ENCODE results near the gene AFF2.

The AFF2 gene

GRCh38 chrX:148938348-148938747, 437.9 kb downstream of the AFF2 start:
- no peak overlapping the region for H3K4me3 ChIP-seq (ENCODE audit: control insufficient read depth, low read depth, low read length)
- TF ChIP-seq CTCF (IDR thresholded peaks at IDR 0.05; ENCODE audit: control insufficient read depth, insufficient read depth, low read depth, low read length, missing control alignments): no peak
- DNase-seq (ENCODE audit: low read depth): no peak

- TF ChIP-seq CTCF (IDR thresholded peaks at IDR 0.05; ENCODE audit: control insufficient read depth, insufficient read depth, low read depth, low read length, missing control alignments): no peak
- DNase-seq (ENCODE audit: low read depth): no peak
- H3K4me3 ChIP-seq (ENCODE audit: control insufficient read depth, low read depth, low read length): no peak overlapping the region
These were observed 440.1 kb downstream of the AFF2 start for GRCh38 chrX:148940411-148940996.

GRCh38 chrX:148942754-148943153, 442.3 kb downstream of the AFF2 start:
- DNase-seq (ENCODE audit: low read depth): no peak
- H3K4me3 ChIP-seq (ENCODE audit: control insufficient read depth, low read depth, low read length): no peak overlapping the region
- no peak for TF ChIP-seq CTCF (IDR thresholded peaks at IDR 0.05; ENCODE audit: control insufficient read depth, insufficient read depth, low read depth, low read length, missing control alignments)

- H3K4me3 ChIP-seq (ENCODE audit: control insufficient read depth, low read depth, low read length): no peak overlapping the region
- no peak for DNase-seq (ENCODE audit: low read depth)
- TF ChIP-seq CTCF (IDR thresholded peaks at IDR 0.05; ENCODE audit: control insufficient read depth, insufficient read depth, low read depth, low read length, missing control alignments): no peak
These were observed 447.1 kb downstream of the AFF2 start for GRCh38 chrX:148947399-148947975.

GRCh38 chrX:148956352-148956751, 455.9 kb downstream of the AFF2 start:
- TF ChIP-seq CTCF (IDR thresholded peaks at IDR 0.05; ENCODE audit: control insufficient read depth, insufficient read depth, low read depth, low read length, missing control alignments): no peak
- no peak overlapping the region for H3K4me3 ChIP-seq (ENCODE audit: control insufficient read depth, low read depth, low read length)
- DNase-seq (ENCODE audit: low read depth): no peak

GRCh38 chrX:148958901-148959300, 458.5 kb downstream of the AFF2 start:
- no peak overlapping the region for H3K4me3 ChIP-seq (ENCODE audit: control insufficient read depth, low read depth, low read length)
- DNase-seq (ENCODE audit: low read depth): no peak
- no peak for TF ChIP-seq CTCF (IDR thresholded peaks at IDR 0.05; ENCODE audit: control insufficient read depth, insufficient read depth, low read depth, low read length, missing control alignments)
